Thyroid gland (tissue), 4 donors: ENCODE data around the gene FAM200C.

Experiments used
- POLR2A ChIP-seq, 2 donors: fragments of 450-650 bp; IDR thresholded peaks; one replicate each; pipeline ENCODE4 v1.6.1; 2017; ENCODE audit warnings: antibody characterized with exemption in 2 of 2, mild to moderate bottlenecking in 2 of 2, moderate library complexity in 1 of 2
- TF ChIP-seq, protein P1 (sequence below), 6 experiments: fragments of 200-600 bp in 3 of 6; fragments of 450-650 bp in 3 of 6; sonication (generic) in 3 of 6; IDR thresholded peaks; one replicate each; pipeline ENCODE4 v1.5.1; 2016 to 2019; ENCODE audit warnings: antibody characterized with exemption in 6 of 6, mild to moderate bottlenecking in 2 of 6, inconsistent platforms in 1 of 6, moderate library complexity in 1 of 6

DNA sequence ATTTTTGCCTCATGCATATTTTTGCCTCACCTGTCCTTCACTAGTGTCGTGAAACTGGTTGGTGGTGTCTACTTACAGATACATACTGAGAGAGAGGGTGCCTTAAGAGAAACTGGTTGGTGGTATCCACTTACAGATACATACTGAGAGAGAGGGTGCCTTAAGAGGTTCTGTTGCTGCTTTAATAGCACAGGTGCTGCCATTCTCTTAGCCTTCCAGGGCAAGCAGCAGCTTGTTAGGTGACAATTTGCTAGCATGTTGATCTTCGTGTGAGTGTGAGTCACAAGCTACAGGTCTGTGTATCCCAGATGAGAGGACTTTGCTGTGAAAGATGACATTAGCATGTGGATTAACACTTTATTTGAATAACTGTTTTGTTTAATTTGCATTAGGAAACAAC is 23.2 kb upstream of the FAM200C start:
- TF ChIP-seq, protein P1, sequence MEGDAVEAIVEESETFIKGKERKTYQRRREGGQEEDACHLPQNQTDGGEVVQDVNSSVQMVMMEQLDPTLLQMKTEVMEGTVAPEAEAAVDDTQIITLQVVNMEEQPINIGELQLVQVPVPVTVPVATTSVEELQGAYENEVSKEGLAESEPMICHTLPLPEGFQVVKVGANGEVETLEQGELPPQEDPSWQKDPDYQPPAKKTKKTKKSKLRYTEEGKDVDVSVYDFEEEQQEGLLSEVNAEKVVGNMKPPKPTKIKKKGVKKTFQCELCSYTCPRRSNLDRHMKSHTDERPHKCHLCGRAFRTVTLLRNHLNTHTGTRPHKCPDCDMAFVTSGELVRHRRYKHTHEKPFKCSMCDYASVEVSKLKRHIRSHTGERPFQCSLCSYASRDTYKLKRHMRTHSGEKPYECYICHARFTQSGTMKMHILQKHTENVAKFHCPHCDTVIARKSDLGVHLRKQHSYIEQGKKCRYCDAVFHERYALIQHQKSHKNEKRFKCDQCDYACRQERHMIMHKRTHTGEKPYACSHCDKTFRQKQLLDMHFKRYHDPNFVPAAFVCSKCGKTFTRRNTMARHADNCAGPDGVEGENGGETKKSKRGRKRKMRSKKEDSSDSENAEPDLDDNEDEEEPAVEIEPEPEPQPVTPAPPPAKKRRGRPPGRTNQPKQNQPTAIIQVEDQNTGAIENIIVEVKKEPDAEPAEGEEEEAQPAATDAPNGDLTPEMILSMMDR (IDR thresholded peaks at IDR 0.05) = no peak
- no peak for TF ChIP-seq POLR2A (IDR thresholded peaks at IDR 0.05)
